M059J (cell line): ENCODE data around the gene CNOT9. TPM values are rescaled to one million over a fixed set of nuclear protein-coding genes. Genes with fewer than 3 reads are reported as not detected.

Experiments used
- DNase-seq: peaks from one replicate; pipeline ENCODE4 v3.0.0-alpha.2; 2012; ENCODE audit warnings: low read depth
- total RNA-seq: library from RNA; depleted of rRNA; stranded (reverse); fragments of >200 nt; shearing (Covaris generic); gene quantifications from 2 replicates; pipeline ENCODE4 v1.2.3, GENCODE V29; 2014; rRNA removed

The CNOT9 gene
- total RNA-seq, 1 experiment from 2014 or later = 131 TPM

GRCh38 chr2:218644721-218645120 is 76.1 kb downstream of the CNOT9 start:
- no peak for DNase-seq

GRCh38 chr2:218645126-218645525 is 76.5 kb downstream of the CNOT9 start:
- DNase-seq = peak; percentile 15

Other genes starting within 250 kb of the CNOT9 start
- gene CATIP, start 212.0 kb upstream of the CNOT9 start, total RNA-seq = not detected in 2 replicates
- 0.02 and 0.07 TPM in 2 replicates for gene SLC11A1, start 186.6 kb upstream of the CNOT9 start, total RNA-seq
- gene CTDSP1, start 169.0 kb upstream of the CNOT9 start, total RNA-seq = 31.6 and 37.8 TPM in 2 replicates
- gene VIL1, start 149.7 kb upstream of the CNOT9 start, total RNA-seq = not detected in 2 replicates
- gene USP37, start 488 bp upstream of the CNOT9 start, total RNA-seq = 15.9 and 30.9 TPM in 2 replicates
- 0.34 and 0.39 TPM in 2 replicates for gene PLCD4, start 39.1 kb downstream of the CNOT9 start, total RNA-seq
- 7.4 and 14.8 TPM in 2 replicates for gene ZNF142, start 90.8 kb downstream of the CNOT9 start, total RNA-seq
- 11.6 and 20.4 TPM in 2 replicates for gene BCS1L, start 90.8 kb downstream of the CNOT9 start, total RNA-seq
- gene RNF25, start 103.2 kb downstream of the CNOT9 start, total RNA-seq = 36.1 and 40.0 TPM in 2 replicates
- 8.2 and 11.9 TPM in 2 replicates for gene STK36, start 103.2 kb downstream of the CNOT9 start, total RNA-seq
- 9.5 and 17.9 TPM in 2 replicates for gene TTLL4, start 142.0 kb downstream of the CNOT9 start, total RNA-seq
- 2.7 and 5.2 TPM in 2 replicates for gene CYP27A1, start 213.3 kb downstream of the CNOT9 start, total RNA-seq